GM18507 (cell line): ENCODE measurements around the gene TRAF6.

Experiments used
- DNase-seq: peaks from one replicate; pipeline ENCODE4 v3.0.0; 2011; ENCODE audit warnings: low read depth; ENCODE audit not compliant: insufficient read length; ENCODE audit errors: extremely low spot score
- FAIRE-seq: peaks from 2 replicates; lab custom pipeline; 2011; peaks lifted over from hg19 to GRCh38; lab: Jason Lieb, UNC

The TRAF6 gene

DNA sequence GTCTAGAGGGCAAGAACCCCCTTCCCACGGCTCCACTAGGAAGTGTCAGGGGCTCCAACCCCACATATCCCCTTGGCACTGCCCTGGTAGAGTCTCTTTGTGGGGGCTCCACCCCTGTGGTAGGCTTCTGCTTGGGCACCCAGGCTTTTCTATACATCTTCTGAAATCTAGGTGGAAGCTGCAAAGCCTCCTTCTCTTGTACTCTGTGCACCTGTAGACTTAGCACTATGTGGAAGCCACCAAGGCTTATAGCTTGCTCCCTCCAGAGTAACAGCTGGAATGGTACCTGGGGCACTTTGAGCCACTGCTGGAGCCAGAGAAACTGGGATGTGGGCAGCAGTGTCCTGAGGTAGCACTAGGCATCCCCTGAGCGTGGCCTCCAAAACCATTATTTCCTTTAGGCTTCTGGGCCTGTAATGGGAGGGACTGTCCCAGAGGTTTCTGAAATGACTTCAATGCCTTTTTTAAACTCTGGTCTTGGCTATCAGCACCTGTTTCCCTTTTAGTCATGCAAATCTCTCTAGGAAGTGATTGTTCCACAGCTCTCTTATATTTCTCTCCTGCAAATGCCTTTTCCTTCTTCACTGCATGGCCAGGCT lies 68.4 kb downstream of the TRAF6 start:
- DNase-seq = no peak
- FAIRE-seq = no peak

DNA sequence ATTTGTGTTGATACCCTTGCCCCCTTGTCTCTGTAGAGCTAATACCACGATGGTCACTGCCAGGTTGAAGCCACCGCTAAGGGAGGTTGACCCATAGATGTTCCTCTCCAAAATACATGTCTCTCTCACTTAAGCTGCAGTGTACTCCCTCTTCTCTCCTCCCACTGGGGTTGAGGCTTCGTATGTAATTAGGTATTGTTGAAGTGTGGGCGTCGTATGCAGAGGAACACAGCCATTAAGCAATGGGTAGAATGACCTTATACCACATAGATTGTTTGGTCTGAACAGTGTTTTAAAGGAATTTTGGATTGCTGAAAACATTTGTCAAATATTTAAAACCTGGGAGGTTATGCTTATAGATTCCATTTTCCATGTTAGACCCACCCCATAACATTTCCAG lies 71.9 kb downstream of the TRAF6 start:
- FAIRE-seq (no peak), DNase-seq (no peak)

DNA sequence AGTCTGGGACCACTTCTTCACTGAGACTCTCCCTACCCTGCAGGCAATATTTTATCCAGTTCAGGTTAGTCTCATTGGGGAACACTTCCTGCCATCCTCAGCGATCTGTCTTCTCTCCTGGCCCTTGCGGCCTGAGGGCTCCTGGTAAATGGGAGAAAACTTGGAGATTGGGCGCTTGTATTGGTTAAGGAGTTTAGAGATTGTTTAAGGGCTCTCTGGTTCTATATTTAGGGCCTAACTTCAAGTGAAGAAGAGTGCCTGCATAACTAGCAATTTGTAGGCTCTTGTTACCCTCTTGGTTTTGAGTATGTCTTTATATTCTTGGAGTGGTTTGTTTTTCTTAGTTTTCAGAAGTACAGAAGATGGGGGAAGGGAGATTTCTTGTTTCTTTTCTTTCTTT lies 72.7 kb downstream of the TRAF6 start:
- DNase-seq (no peak), FAIRE-seq (no peak)
